ENCODE data around the gene KCTD3. TPM values are rescaled to one million over a fixed set of nuclear protein-coding genes. Genes with fewer than 3 reads are reported as not detected.

The KCTD3 gene
- total RNA-seq = 4.7 and 5.5 TPM in 2 replicates

- peak; percentile 25 for DNase-seq (ENCODE audit: low spot score)
- intact Hi-C loops (cut with micrococcal nuclease) = no loop called here
- Mint-ChIP-seq H3K9me3 (no peaks in the 10 kb centered on the region), H3K4me3 (peak within 1 kb of the TSS; percentile 92), H3K27ac (peak within 1 kb of the TSS; percentile 79), H3K36me3 (ENCODE audit: low read depth) (no peaks in the 10 kb centered on the region), H3K27me3 (ENCODE audit: insufficient read depth) (peaks cover 11% of the 10 kb centered on the region), H3K4me1 (ENCODE audit: low read depth) (peaks cover 34% of the 10 kb centered on the region)
Observed at GRCh38 chr1:215566556-215567490, at the start of gene KCTD3. Gene KCTD3 (plus strand): TSS chr1:215567304. CDS start chr1:215567686, 382 bp downstream.

- no peak overlapping the region for H3K4me3 Mint-ChIP-seq
- no peaks in the 10 kb centered on the region for H3K4me1 Mint-ChIP-seq (ENCODE audit: low read depth)
- H3K36me3 Mint-ChIP-seq (ENCODE audit: low read depth) = no peaks in the 10 kb centered on the region
- no peak overlapping the region for H3K27ac Mint-ChIP-seq
- DNase-seq (ENCODE audit: low spot score) = no peak
- no peaks in the 10 kb centered on the region for H3K9me3 Mint-ChIP-seq
- H3K27me3 Mint-ChIP-seq (ENCODE audit: insufficient read depth) = no peaks in the 10 kb centered on the region
- intact Hi-C loops (cut with micrococcal nuclease) = no loop called here
Observed at GRCh38 chr1:215517441-215517891, 49.6 kb upstream of the KCTD3 start.

DNA sequence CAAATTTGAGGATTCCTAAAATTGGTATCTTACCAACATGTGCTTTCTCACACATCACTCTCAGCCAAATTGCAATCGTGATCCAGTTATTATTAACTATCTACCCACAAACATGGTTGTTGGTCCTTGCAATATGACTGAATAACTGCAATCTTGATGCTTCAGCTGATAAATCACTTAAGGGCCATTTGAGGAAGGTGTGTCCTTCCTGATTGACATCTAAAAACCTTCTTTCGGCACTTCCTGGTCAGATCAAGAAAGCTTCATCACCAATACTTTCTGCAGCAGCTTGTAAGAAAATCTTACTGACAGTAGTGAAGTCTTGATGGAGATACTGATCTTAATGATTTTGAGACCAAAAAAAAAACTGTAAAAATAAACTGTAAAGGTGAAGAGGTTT, 48.5 kb upstream of the KCTD3 start:
- H3K4me1 Mint-ChIP-seq (ENCODE audit: low read depth) = no peaks in the 10 kb centered on the region
- no peak for DNase-seq (ENCODE audit: low spot score)
- no peak overlapping the region for H3K27ac Mint-ChIP-seq
- intact Hi-C loops (cut with micrococcal nuclease) = no loop called here
- peaks cover under 1% of the 10 kb centered on the region for H3K27me3 Mint-ChIP-seq (ENCODE audit: insufficient read depth)
- no peak overlapping the region for H3K4me3 Mint-ChIP-seq
- H3K9me3 Mint-ChIP-seq = no peaks in the 10 kb centered on the region
- no peaks in the 10 kb centered on the region for H3K36me3 Mint-ChIP-seq (ENCODE audit: low read depth)

- H3K4me1 Mint-ChIP-seq (ENCODE audit: low read depth) = no peaks in the 10 kb centered on the region
- no peaks in the 10 kb centered on the region for H3K36me3 Mint-ChIP-seq (ENCODE audit: low read depth)
- peaks cover 2% of the 10 kb centered on the region for H3K27me3 Mint-ChIP-seq (ENCODE audit: insufficient read depth)
- DNase-seq (ENCODE audit: low spot score) = no peak
- H3K27ac Mint-ChIP-seq = no peak overlapping the region
- no peaks in the 10 kb centered on the region for H3K9me3 Mint-ChIP-seq
- intact Hi-C loops (cut with micrococcal nuclease) = no loop called here
- H3K4me3 Mint-ChIP-seq = no peak overlapping the region
Observed at GRCh38 chr1:215521279-215521678, 45.8 kb upstream of the KCTD3 start.

- peaks cover 2% of the 10 kb centered on the region for H3K27me3 Mint-ChIP-seq (ENCODE audit: insufficient read depth)
- no peaks in the 10 kb centered on the region for H3K36me3 Mint-ChIP-seq (ENCODE audit: low read depth)
- no peaks in the 10 kb centered on the region for H3K4me1 Mint-ChIP-seq (ENCODE audit: low read depth)
- intact Hi-C loops (cut with micrococcal nuclease) = no loop called here
- H3K9me3 Mint-ChIP-seq = no peaks in the 10 kb centered on the region
- H3K4me3 Mint-ChIP-seq = no peak overlapping the region
- H3K27ac Mint-ChIP-seq = no peak overlapping the region
- DNase-seq (ENCODE audit: low spot score) = no peak
Observed at GRCh38 chr1:215523128-215523861, 43.8 kb upstream of the KCTD3 start.

DNA sequence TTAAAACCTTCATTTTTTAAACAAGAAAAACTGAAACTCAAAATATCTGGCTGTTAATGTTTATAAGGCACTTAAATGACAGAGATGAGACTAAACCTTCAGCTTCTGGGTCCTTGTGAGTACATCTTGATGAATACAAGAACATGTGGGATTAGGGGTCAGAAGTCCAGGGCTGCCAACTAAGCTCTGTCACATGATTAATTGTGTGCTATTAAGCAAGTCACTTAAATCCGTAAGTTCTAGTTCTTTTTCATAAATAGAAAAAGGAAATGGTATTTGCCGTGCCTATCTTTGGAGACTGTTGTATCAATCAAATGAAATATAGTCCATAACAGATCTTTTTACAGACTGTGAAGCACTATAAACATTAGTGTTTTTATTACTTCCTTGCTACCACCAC, 43.2 kb upstream of the KCTD3 start:
- H3K36me3 Mint-ChIP-seq (ENCODE audit: low read depth) = no peaks in the 10 kb centered on the region
- H3K9me3 Mint-ChIP-seq = no peaks in the 10 kb centered on the region
- intact Hi-C loops (cut with micrococcal nuclease) = no loop called here
- no peak for DNase-seq (ENCODE audit: low spot score)
- H3K4me3 Mint-ChIP-seq = no peak overlapping the region
- no peak overlapping the region for H3K27ac Mint-ChIP-seq
- H3K4me1 Mint-ChIP-seq (ENCODE audit: low read depth) = no peaks in the 10 kb centered on the region
- H3K27me3 Mint-ChIP-seq (ENCODE audit: insufficient read depth) = peaks cover 2% of the 10 kb centered on the region

DNA sequence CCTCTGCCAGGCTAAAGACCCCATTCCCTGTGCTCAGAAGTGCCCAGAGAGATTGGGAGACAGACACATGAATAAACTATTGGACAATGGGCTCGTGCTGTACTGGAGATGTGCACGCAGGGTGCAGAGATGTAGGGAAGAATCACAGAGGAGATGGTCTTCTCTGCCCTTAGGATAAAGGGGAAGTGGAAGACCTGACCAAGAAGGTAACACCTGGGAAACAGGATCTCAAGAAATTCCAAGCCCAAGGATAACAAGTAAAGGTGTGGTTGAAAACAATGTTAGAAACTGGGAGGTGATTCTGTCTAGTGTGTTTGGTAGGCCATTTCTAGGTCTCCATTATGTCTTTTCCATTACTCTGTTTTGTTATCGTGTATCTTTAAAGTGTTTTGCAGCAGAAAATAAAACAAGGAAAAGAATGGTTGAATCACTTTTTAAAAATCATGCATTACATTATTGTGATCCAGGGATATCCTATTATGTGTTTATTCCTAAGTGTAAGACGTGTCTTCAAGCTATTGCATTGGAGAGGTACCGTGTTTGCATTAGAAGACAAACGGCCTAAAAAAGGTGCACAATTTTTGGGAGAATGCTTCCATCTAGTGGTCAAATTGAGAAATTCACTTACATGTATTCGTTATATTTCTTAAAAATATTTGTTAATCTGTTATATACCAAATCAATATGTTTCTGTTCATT, 40.8 kb upstream of the KCTD3 start:
- no peak overlapping the region for H3K4me3 Mint-ChIP-seq
- H3K27me3 Mint-ChIP-seq (ENCODE audit: insufficient read depth) = peaks cover 2% of the 10 kb centered on the region
- no peaks in the 10 kb centered on the region for H3K4me1 Mint-ChIP-seq (ENCODE audit: low read depth)
- no peaks in the 10 kb centered on the region for H3K9me3 Mint-ChIP-seq
- H3K27ac Mint-ChIP-seq = no peak overlapping the region
- DNase-seq (ENCODE audit: low spot score) = no peak
- intact Hi-C loops (cut with micrococcal nuclease) = loop anchor here (1.0 to 5.0 kb wide), 3 partner anchors 81 to 1193 kb away; no protein-coding TSS in a partner anchor
- no peaks in the 10 kb centered on the region for H3K36me3 Mint-ChIP-seq (ENCODE audit: low read depth)

DNA sequence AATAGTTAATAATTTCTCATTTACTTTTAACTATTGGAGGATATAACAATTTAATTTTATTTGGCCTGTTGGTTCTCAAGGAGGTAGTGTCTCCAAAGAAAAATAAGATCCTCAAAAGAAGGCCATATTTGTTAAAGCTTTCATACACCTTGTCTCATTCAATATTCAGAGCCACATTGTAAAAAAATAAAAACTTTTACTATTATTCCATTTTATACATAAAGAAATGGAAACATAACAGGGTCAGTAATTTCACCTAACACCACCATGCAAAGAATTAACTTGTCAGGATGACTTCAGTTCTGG, 40.3 kb upstream of the KCTD3 start:
- H3K36me3 Mint-ChIP-seq (ENCODE audit: low read depth) = no peaks in the 10 kb centered on the region
- H3K27me3 Mint-ChIP-seq (ENCODE audit: insufficient read depth) = peaks cover 2% of the 10 kb centered on the region
- intact Hi-C loops (cut with micrococcal nuclease) = loop anchor here (1.0 to 5.0 kb wide), 3 partner anchors 81 to 1194 kb away; no protein-coding TSS in a partner anchor

GRCh38 chr1:215529111-215529510, 38.0 kb upstream of the KCTD3 start:
- no peaks in the 10 kb centered on the region for H3K27me3 Mint-ChIP-seq (ENCODE audit: insufficient read depth)
- H3K36me3 Mint-ChIP-seq (ENCODE audit: low read depth) = no peaks in the 10 kb centered on the region
- intact Hi-C loops (cut with micrococcal nuclease) = loop anchor here (5.0 kb wide), 1 partner anchor 78 kb away; no protein-coding TSS in a partner anchor
- H3K27ac Mint-ChIP-seq = no peak overlapping the region
- H3K9me3 Mint-ChIP-seq = no peaks in the 10 kb centered on the region
- H3K4me1 Mint-ChIP-seq (ENCODE audit: low read depth) = no peaks in the 10 kb centered on the region
- no peak for DNase-seq (ENCODE audit: low spot score)
- no peak overlapping the region for H3K4me3 Mint-ChIP-seq

More for the DNA sequence above, 40.3 kb upstream of the KCTD3 start:
- DNase-seq (ENCODE audit: low spot score) = no peak
- Mint-ChIP-seq H3K9me3 (no peaks in the 10 kb centered on the region), H3K27ac (no peak overlapping the region), H3K4me3 (no peak overlapping the region), H3K4me1 (ENCODE audit: low read depth) (no peaks in the 10 kb centered on the region)

- H3K4me1 Mint-ChIP-seq (ENCODE audit: low read depth) = no peaks in the 10 kb centered on the region
- H3K27me3 Mint-ChIP-seq (ENCODE audit: insufficient read depth) = no peaks in the 10 kb centered on the region
- H3K27ac Mint-ChIP-seq = no peak overlapping the region
- no peak overlapping the region for H3K4me3 Mint-ChIP-seq
- no peaks in the 10 kb centered on the region for H3K9me3 Mint-ChIP-seq
- intact Hi-C loops (cut with micrococcal nuclease) = loop anchor here (5.0 kb wide), 1 partner anchor 78 kb away; no protein-coding TSS in a partner anchor
- no peak for DNase-seq (ENCODE audit: low spot score)
- no peaks in the 10 kb centered on the region for H3K36me3 Mint-ChIP-seq (ENCODE audit: low read depth)
Observed at GRCh38 chr1:215529571-215529970, 37.5 kb upstream of the KCTD3 start.

DNA sequence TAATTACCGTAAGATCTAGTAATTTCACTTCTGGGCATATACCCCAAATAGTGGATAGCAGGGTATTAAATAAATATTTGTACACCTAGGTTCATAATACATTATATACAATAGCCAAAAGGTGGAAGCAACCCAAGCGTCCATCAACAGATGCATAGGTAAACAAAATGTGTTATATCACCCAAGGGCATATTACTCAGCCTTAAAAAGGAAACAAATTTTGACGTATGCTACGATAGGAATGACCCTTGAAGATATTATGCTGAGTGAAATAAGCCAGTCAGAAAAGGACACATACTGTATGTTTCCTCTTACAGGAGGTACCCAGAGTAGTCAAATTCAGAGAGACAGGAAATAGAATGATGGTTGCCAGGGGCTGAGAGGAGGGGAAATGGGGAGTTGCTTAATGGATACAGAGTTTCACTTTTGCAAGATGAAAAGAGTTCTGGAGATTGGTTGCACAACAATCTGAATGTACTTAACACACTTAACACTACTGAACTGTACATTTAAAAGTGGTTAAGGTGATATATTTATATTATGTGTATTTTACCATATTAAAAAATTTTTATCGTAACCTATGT, 36.6 kb upstream of the KCTD3 start:
- no peaks in the 10 kb centered on the region for H3K27me3 Mint-ChIP-seq (ENCODE audit: insufficient read depth)
- intact Hi-C loops (cut with micrococcal nuclease) = no loop called here
- H3K4me3 Mint-ChIP-seq = no peak overlapping the region

DNA sequence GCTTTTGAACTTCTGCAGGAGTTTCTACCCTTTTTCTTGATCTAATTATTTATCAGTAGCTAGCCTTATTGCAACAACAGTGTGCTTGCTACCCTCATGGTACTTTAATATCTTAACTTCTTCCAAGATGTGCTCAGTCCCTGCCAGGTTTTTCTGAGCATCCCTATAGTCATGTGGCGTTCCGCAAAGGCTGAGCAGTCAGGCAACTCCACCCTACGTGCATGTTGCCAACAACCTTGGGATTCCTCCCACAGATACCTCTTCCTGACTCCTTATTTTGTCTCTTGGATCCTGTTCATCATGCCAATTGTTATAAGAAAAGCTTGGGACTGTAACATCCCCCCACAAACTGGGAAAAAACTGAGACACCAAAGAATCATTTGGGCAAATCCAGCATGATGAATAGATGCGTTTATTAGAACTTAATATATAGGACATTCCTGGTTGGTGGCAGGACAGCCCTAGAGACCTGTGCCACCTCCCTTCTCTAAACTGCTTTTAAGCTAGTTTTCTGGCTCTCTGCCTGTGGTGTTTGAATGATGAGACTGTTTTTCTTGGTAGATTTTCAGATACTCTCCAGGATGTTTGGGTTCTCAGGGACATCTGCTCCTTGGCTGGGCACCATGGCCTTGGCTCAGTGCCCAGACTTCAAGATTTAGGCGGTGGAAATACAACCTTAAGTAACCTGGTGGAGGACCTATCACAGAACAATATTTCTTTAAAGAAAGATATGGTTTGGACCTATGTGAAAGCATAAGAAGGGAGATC, 27.1 kb upstream of the KCTD3 start:
- DNase-seq (ENCODE audit: low spot score) = no peak
- peaks cover 11% of the 10 kb centered on the region for H3K4me1 Mint-ChIP-seq (ENCODE audit: low read depth)
- no peak overlapping the region for H3K27ac Mint-ChIP-seq
- H3K9me3 Mint-ChIP-seq = peaks cover 11% of the 10 kb centered on the region
- peaks cover 3% of the 10 kb centered on the region for H3K27me3 Mint-ChIP-seq (ENCODE audit: insufficient read depth)
- H3K36me3 Mint-ChIP-seq (ENCODE audit: low read depth) = no peaks in the 10 kb centered on the region
- intact Hi-C loops (cut with micrococcal nuclease) = no loop called here
- no peak overlapping the region for H3K4me3 Mint-ChIP-seq

More for the DNA sequence above, 36.6 kb upstream of the KCTD3 start:
- H3K27ac Mint-ChIP-seq = no peak overlapping the region
- no peaks in the 10 kb centered on the region for H3K36me3 Mint-ChIP-seq (ENCODE audit: low read depth)
- no peaks in the 10 kb centered on the region for H3K9me3 Mint-ChIP-seq
- no peak for DNase-seq (ENCODE audit: low spot score)
- no peaks in the 10 kb centered on the region for H3K4me1 Mint-ChIP-seq (ENCODE audit: low read depth)

Data from activated T-helper 1 cell treated with anti-CD3 and anti-CD28 coated beads, Interleukin-12 subunit alpha, Interleukin-12 subunit beta, Interleukin-2, Interleukin-4 antibody, amounts not matched to agents 30 ng/mL and 10 ng/mL and 1 ng/mL, durations not matched to agents 14 hours and 24 hours and 36 hours (primary cell).